Mesenteric fat pad (tissue), 1 donor: ENCODE results near the gene PCDHGA12. TPM values are rescaled to one million over a fixed set of nuclear protein-coding genes. Genes with fewer than 3 reads are reported as not detected.
"Not testable (repeated sequence)": the region's sequence is repeated elsewhere in the genome, so short reads cannot be mapped to it uniquely, and the experiment has no call there.

ENCODE experiments used
- DNase-seq: peaks from one replicate; pipeline ENCODE4 v3.0.0-alpha.2; 2020; ENCODE audit warnings: low spot score
- total RNA-seq: library from RNA; stranded (reverse); fragmentation: NEBNext Ultra II Directional; extraction: Animal tissue kit (Norgen Biotek cat#: 25700); gene quantifications from one replicate; pipeline ENCODE4 v1.2.1, GENCODE V29; 2021
- donor health status: DM: yes; HTN: yes; CAD: no.

PCDHGA12 gene
- total RNA-seq, 1 donor from 2014 or later: 4.6 TPM

DNA sequence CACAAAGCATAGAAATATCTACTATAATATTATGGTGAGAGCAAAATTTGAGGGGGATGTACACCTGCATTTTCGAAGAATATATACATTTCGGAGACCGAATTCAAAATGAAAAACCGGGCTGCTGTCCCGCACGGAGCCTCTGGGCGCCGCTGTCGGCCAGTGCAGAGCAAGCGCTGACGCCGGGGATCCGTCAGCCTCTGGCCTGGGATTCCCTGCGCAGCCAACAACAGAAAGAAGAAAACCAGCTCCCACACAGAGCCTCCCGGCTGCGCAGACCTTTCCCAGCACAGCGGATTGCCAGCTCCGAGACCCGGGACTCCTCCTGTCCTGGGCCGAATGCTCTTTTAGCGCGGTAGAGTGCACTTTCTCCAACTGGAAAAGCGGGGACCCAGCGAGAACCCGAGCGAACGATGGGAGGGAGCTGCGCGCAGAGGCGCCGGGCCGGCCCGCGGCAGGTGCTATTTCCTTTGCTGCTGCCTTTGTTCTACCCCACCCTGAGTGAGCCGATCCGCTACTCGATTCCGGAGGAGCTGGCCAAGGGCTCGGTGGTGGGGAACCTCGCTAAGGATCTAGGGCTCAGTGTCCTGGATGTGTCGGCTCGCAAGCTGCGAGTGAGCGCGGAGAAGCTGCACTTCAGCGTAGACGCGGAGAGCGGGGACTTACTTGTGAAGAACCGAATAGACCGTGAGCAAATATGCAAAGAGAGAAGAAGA lies 22.4 kb upstream of the PCDHGA12 start, which contains the start of gene PCDHGB6:
Gene PCDHGB6, plus strand, starts transcription at position 232 of the 716 bp plus-strand sequence. Its CDS starts 182 bp downstream, at position 414.
- DNase-seq: peak; percentile 79

DNA sequence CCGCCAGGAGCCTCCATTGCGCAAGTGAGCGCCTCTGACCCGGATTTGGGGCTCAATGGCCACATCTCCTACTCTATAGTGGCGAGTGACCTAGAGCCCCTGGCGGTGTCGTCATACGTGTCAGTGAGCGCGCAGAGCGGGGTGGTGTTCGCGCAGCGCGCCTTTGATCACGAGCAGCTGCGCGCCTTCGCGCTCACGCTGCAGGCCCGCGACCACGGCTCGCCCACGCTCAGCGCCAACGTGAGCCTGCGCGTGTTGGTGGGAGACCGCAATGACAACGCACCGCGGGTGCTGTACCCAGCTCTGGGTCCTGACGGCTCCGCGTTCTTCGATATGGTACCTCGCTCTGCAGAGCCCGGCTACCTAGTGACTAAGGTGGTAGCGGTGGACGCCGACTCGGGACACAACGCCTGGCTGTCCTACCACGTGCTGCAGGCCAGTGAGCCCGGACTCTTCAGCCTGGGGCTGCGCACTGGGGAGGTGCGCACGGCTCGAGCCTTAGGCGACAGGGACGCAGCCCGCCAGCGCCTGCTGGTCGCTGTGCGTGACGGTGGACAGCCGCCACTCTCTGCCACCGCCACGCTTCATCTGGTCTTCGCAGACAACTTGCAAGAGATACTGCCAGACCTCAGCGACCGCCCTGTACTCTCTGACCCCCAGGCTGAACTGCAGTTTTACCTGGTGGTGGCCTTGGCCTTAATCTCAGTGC lies 20.6 kb upstream of the PCDHGA12 start:
- DNase-seq: peak; percentile 72

DNA sequence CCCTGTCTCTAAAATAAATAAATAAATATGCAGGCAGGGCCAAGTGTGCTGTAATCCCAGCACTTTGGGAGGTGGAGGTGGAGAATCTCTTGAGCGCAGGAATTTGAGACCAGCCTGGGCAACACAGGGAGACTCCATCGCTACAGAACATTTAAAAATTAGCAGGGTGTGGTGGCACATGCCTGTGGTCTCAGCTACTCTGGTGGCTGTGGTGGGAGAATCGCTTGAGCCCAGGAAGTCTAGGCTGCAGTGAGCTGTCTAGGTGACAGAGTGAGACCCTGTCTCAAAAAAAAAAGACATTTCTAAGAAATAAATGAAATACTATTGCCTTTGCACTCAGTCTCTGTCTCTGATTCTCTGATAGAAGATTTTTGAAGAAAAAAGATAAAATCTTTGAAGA lies 18.7 kb upstream of the PCDHGA12 start:
- no peak for DNase-seq

DNA sequence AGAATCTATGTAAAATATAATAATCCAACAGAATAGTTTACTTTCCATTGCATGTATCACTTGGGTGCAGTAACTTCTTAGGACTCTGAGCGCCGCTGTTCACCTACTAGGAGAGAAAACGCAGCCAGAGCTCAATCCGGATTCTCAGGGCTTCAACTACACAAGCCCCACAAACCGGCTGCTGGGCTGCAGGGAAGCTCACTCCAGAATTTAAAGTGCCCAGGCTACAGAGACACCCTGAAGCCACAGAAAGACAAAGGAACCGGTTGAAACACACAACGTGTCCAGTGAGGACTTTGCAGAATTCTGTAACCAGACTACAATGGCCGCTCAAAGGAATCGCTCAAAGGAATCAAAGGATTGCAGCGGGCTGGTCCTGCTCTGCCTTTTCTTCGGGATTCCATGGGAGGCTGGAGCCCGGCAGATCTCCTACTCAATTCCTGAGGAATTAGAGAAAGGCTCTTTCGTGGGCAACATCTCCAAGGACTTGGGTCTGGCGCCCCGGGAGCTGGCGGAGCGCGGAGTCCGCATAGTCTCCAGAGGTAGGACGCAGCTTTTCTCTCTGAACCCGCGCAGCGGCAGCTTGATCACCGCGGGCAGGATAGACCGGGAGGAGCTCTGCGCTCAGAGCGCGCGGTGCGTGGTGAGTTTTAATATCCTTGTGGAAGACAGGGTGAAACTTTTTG lies 17.3 kb upstream of the PCDHGA12 start, which contains the start of gene PCDHGA10:
Gene PCDHGA10, plus strand, starts transcription at position 134 of the 686 bp plus-strand sequence. Its CDS starts 189 bp downstream, at position 323.
- no peak for DNase-seq

DNA sequence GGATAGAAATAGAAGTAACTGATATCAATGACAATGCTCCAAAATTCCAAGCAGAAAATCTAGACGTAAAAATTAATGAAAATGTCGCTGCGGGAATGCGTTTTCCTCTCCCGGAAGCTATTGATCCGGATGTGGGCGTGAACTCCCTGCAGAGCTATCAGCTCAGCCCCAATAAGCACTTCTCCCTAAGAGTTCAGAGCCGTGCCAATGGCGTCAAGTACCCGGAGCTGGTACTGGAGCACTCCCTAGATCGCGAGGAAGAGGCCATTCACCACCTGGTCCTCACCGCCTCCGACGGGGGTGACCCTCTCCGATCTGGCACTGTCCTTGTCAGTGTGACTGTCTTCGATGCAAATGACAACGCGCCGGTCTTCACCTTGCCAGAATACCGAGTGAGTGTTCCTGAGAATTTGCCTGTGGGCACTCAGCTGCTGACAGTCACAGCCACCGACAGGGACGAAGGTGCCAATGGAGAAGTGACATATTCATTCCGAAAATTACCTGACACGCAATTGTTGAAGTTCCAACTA lies 16.7 kb upstream of the PCDHGA12 start:
- DNase-seq: peak; percentile 87

DNA sequence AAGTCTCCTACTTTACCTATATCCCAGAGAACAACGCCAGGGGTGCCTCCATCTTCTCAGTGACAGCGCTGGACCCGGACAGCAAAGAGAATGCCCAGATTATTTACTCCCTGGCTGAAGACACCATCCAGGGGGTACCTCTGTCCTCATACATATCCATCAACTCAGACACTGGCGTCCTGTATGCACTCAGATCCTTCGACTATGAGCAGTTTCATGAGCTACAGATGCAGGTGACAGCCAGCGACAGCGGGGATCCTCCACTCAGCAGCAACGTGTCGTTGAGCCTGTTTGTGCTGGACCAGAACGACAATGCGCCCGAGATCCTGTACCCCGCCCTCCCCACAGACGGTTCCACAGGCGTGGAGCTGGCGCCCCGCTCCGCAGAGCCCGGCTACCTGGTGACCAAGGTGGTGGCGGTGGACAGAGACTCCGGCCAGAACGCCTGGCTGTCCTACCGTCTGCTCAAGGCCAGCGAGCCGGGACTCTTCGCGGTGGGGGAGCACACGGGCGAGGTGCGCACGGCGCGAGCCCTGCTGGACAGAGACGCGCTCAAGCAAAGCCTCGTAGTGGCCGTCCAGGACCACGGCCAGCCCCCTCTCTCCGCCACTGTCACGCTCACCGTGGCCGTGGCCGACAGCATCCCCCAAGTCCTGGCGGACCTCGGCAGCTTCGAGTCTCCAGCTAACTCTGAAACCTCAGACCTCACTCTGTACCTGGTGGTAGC lies 15.6 kb upstream of the PCDHGA12 start:
- DNase-seq: peak; percentile 60

DNA sequence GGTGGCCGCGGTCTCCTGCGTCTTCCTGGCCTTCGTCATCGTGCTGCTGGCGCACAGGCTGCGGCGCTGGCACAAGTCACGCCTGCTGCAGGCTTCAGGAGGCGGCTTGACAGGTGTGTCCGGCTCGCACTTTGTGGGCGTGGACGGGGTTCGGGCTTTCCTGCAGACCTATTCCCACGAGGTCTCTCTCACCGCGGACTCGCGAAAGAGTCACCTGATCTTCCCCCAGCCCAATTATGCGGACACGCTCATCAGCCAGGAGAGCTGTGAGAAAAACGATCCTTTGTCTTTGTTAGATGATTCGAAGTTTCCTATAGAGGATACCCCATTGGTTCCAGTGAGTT lies 15.1 kb upstream of the PCDHGA12 start:
- DNase-seq: not testable (repeated sequence)

DNA sequence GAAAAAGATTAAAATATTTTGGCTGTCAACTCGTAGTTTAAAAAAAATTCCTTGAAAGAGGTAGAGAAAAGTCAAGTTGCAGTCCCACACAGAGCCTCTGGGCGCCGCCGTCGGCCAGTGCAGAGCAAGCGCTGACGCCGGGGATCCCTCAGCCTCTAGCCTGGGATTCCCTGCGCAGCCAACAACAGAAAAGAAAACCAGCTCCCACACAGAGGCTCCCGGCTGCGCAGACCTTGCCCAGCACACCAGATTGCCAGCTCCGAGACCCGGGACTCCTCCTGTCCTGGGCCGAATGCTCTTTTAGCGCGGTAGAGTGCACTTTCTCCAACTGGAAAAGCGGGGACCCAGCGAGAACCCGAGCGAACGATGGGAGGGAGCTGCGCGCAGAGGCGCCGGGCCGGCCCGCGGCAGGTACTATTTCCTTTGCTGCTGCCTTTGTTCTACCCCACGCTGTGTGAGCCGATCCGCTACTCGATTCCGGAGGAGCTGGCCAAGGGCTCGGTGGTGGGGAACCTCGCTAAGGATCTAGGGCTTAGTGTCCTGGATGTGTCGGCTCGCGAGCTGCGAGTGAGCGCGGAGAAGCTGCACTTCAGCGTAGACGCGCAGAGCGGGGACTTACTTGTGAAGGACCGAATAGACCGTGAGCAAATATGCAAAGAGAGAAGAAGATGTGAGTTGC lies 12.7 kb upstream of the PCDHGA12 start, which contains the start of gene PCDHGB7:
Gene PCDHGB7, plus strand, starts transcription at position 184 of the 679 bp plus-strand sequence. Its CDS starts 183 bp downstream, at position 367.
- peak; percentile 87 for DNase-seq

DNA sequence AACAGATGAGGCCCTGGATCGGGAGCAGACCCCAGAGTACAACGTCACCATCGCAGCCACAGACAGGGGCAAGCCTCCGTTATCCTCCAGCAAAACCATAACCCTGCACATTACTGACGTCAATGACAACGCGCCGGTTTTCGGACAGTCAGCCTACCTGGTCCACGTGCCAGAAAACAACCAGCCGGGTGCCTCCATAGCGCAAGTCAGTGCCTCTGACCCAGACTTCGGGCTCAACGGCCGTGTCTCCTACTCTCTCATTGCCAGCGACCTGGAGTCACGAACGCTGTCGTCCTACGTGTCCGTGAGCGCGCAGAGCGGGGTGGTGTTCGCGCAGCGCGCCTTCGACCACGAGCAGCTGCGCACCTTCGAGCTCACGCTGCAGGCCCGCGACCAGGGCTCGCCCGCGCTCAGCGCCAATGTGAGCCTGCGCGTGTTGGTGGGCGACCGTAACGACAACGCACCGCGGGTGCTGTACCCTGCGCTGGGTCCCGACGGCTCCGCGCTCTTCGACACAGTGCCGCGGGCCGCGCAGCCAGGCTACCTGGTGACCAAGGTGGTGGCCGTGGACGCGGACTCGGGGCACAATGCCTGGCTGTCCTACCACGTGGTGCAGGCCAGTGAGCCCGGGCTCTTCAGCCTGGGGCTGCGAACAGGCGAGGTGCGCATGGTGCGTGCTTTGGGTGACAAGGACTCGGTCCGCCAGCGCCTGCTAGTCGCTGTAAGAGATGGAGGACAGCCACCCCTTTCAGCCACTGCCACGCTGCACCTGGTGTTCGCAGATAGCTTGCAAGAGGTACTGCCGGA lies 11.0 kb upstream of the PCDHGA12 start:
- no peak for DNase-seq

DNA sequence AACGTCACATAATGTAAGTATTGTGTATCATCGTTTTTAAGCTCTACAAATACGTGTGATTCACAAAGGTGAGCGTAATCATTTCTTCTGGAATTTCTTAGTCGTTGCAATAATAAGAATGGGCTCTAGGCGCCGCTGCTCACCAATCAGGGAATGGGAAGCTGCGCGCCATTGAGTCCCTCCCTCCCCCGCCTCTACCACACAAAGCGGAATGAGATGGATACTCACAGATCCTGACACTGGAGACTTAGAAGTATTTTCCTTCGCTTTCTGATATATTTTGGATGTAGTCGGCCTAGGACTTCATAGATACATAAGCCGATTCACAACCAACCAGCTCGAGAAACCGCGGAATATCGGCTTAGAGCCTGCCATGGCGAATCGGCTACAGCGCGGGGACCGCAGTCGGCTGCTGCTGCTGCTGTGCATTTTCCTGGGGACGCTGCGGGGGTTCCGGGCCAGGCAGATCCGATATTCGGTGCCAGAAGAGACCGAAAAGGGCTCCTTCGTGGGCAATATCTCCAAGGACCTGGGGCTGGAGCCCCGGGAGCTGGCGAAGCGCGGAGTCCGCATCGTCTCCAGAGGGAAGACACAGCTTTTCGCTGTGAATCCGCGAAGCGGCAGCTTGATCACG lies 9.3 kb upstream of the PCDHGA12 start, which contains the start of gene PCDHGA11:
Gene PCDHGA11, plus strand, starts transcription at position 197 of the 634 bp plus-strand sequence. Its CDS starts 177 bp downstream, at position 374.
- DNase-seq: no peak

DNA sequence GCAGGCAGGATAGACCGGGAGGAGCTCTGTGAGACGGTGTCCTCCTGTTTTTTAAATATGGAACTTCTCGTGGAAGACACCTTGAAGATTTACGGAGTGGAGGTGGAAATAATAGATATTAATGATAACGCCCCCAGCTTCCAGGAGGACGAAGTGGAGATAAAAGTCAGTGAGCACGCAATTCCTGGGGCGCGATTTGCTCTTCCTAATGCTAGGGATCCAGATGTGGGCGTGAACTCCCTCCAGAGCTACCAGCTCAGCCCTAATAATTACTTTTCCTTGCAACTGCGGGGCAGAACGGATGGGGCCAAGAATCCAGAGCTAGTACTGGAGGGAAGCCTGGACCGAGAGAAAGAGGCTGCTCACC lies 8.8 kb upstream of the PCDHGA12 start:
- no peak for DNase-seq

DNA sequence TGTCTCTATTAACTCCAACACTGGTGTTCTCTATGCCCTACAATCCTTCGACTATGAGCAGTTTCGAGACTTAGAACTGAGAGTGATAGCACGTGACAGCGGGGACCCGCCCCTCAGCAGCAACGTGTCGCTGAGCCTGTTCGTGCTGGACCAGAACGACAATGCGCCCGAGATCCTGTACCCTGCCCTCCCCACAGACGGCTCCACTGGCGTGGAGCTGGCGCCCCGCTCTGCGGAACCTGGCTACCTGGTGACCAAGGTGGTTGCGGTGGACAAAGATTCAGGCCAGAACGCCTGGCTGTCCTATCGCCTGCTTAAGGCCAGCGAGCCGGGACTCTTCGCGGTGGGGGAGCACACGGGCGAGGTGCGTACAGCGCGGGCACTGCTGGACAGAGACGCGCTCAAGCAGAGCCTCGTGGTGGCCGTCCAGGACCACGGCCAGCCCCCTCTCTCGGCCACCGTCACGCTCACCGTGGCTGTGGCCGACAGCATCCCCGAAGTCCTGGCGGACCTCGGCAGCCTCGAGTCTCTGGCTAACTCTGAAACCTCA lies 7.5 kb upstream of the PCDHGA12 start:
- DNase-seq: no peak

DNA sequence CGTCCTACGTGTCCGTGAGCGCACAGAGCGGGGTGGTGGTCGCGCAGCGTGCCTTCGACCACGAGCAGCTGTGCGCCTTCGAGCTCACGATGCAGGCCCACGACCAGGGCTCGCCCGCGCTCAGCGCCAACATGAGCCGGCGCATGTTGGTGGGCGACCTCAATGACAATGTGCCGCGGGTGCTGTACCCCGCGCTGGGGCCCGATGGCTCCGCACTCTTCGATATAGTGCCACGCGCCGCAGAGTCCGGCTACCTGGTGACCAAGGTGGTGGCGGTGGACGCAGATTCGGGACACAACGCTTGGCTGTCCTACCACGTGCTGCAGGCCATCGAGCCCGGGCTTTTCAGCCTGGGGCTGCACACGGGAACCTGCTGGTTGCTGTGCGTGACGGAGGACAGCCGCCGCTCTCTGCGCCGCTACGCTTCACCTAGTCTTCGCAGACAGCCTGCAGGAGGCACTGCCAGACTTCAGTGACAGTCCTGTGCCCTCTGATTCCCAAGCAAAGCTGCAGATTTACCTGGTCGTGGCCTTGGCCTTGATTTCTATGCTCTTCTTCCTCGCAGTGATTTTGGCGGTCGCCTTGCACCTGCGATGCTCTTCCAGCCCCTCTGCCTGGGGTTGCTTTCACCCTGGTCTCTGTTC lies 2.4 kb upstream of the PCDHGA12 start:
- no peak for DNase-seq

DNA sequence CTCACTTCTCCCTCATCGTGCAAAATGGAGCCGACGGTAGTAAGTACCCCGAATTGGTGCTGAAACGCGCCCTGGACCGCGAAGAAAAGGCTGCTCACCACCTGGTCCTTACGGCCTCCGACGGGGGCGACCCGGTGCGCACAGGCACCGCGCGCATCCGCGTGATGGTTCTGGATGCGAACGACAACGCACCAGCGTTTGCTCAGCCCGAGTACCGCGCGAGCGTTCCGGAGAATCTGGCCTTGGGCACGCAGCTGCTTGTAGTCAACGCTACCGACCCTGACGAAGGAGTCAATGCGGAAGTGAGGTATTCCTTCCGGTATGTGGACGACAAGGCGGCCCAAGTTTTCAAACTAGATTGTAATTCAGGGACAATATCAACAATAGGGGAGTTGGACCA lies 979 bp downstream of the PCDHGA12 start:
- DNase-seq: no peak

DNA sequence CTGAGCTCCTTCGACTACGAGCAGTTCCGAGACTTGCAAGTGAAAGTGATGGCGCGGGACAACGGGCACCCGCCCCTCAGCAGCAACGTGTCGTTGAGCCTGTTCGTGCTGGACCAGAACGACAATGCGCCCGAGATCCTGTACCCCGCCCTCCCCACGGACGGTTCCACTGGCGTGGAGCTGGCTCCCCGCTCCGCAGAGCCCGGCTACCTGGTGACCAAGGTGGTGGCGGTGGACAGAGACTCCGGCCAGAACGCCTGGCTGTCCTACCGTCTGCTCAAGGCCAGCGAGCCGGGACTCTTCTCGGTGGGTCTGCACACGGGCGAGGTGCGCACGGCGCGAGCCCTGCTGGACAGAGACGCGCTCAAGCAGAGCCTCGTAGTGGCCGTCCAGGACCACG lies 2.0 kb downstream of the PCDHGA12 start:
- DNase-seq: not testable (repeated sequence)

DNA sequence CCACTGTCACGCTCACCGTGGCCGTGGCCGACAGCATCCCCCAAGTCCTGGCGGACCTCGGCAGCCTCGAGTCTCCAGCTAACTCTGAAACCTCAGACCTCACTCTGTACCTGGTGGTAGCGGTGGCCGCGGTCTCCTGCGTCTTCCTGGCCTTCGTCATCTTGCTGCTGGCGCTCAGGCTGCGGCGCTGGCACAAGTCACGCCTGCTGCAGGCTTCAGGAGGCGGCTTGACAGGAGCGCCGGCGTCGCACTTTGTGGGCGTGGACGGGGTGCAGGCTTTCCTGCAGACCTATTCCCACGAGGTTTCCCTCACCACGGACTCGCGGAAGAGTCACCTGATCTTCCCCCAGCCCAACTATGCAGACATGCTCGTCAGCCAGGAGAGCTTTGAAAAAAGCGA lies 2.4 kb downstream of the PCDHGA12 start:
- not testable (repeated sequence) for DNase-seq

DNA sequence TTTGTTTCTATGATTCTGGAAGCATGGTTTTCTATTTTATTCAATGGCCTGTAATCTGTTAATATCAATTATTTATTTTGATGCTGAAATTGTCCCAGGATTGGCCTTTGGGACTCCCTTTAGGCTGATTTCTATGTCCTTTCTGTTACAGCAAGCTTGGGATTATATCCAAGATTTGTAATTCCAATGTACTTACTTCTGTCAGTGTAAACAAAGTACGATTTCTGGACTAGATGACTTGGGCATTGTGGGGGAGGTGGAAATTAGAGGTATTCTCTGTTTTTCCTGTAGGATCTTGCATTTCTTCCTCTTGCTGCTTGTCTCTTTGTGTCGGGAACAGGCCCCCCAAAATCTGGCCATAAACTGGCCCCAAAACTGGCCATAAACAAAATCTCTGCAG lies 3.7 kb downstream of the PCDHGA12 start:
- DNase-seq: no peak

DNA sequence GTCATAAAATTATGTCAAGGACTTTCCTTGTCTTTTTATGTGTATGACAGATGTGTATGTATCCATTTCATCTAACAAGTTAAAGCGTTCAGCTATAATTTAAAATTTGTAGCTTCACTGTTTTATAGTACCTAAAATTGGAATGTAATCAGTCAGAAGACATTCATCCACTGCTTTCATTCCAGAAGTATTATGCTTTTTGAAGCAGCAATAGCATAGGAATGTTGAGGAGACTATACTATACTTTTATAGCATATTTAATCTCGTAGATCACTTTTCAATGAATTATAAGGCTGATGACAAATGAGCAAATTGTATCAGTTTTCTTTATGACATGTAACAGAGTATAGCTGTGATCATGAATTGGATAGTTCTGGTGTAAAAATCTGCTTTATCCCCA lies 6.9 kb downstream of the PCDHGA12 start:
- DNase-seq: no peak
